HG03095 (cell line): ENCODE results near the gene GLRX2.

Experiments
- ATAC-seq: cut with Tn5 transposase; IDR thresholded peaks from one replicate; pipeline ENCODE4 v1.9.1; 2021; ENCODE audit warnings: moderate library complexity; ENCODE audit not compliant: unreplicated experiment

GLRX2 gene

GRCh38 chr1:193113258-193113991, 8.2 kb upstream of the GLRX2 start:
- ATAC-seq: no peak

- no peak for ATAC-seq
Observed at GRCh38 chr1:193111641-193112090, 6.5 kb upstream of the GLRX2 start.

- ATAC-seq: no peak
Observed at GRCh38 chr1:193110864-193111263, 5.7 kb upstream of the GLRX2 start.

GRCh38 chr1:193110246-193110645, 5.0 kb upstream of the GLRX2 start:
- no peak for ATAC-seq

- ATAC-seq: no peak
Observed at GRCh38 chr1:193109619-193110018, 4.4 kb upstream of the GLRX2 start.

GRCh38 chr1:193108471-193108870, 3.3 kb upstream of the GLRX2 start:
- no peak for ATAC-seq

- ATAC-seq: no peak
Observed at GRCh38 chr1:193105821-193106177, 585 bp upstream of the GLRX2 start.

- peak; percentile 39 for ATAC-seq
Observed at GRCh38 chr1:193104502-193104906, 710 bp downstream of the GLRX2 start.

- peak; percentile 1 for ATAC-seq
Observed at GRCh38 chr1:193103759-193104501, 1.3 kb downstream of the GLRX2 start.

GRCh38 chr1:193102662-193103061, 2.6 kb downstream of the GLRX2 start:
- ATAC-seq: no peak

GRCh38 chr1:193094112-193094511, 11.1 kb downstream of the GLRX2 start:
- no peak for ATAC-seq

GRCh38 chr1:193090865-193091264, 14.3 kb downstream of the GLRX2 start:
- no peak for ATAC-seq

- no peak for ATAC-seq
Observed at GRCh38 chr1:193087893-193088292, 17.3 kb downstream of the GLRX2 start.

GRCh38 chr1:193086342-193086741, 18.9 kb downstream of the GLRX2 start:
- no peak for ATAC-seq

GRCh38 chr1:193085263-193085662, 20.0 kb downstream of the GLRX2 start:
- ATAC-seq: no peak

- ATAC-seq: peak; percentile 98
Observed at GRCh38 chr1:193083365-193084088, 21.7 kb downstream of the GLRX2 start.

GRCh38 chr1:193079187-193079586, 26.0 kb downstream of the GLRX2 start:
- no peak for ATAC-seq

- no peak for ATAC-seq
Observed at GRCh38 chr1:193077991-193078390, 27.2 kb downstream of the GLRX2 start.

GRCh38 chr1:193070942-193071341, 34.3 kb downstream of the GLRX2 start:
- peak; percentile 54 for ATAC-seq

GRCh38 chr1:193070386-193070753, 34.8 kb downstream of the GLRX2 start:
- peak; percentile 35 for ATAC-seq

- no peak for ATAC-seq
Observed at GRCh38 chr1:193069748-193070385, 35.3 kb downstream of the GLRX2 start.
